Smooth muscle cell (in vitro differentiated cells): Measurements from ENCODE around the gene POLA1. TPM values are rescaled to one million over a fixed set of nuclear protein-coding genes. Genes with fewer than 3 reads are reported as not detected.
A peak's percentile ranks its signal among the peaks of the same experiment; 100 is the strongest.

Experiments used
- DNase-seq: peaks from one replicate; lab custom pipeline; 2025; ENCODE audit not compliant: unreplicated experiment; lab: John Stamatoyannopoulos, UW
- H2AFZ ChIP-seq: fragments of 200-600 bp; sonication (generic); 2 replicates; pipeline ENCODE4 v1.6.0; 2016; ENCODE audit warnings: antibody characterized with exemption, low read depth, mild to moderate bottlenecking
- H3F3A ChIP-seq: fragments of 200-600 bp; sonication (generic); 2 replicates; pipeline ENCODE4 v1.6.0; 2017; ENCODE audit warnings: antibody characterized with exemption, low read depth
- H3K27ac ChIP-seq: fragments of 200-600 bp; sonication (generic); 2 replicates; pipeline ENCODE4 v1.5.1; 2016; ENCODE audit warnings: low read depth, mild to moderate bottlenecking
- H3K27me3 ChIP-seq: fragments of 200-600 bp; sonication (generic); 2 replicates; pipeline ENCODE4 v1.6.1; 2016; ENCODE audit warnings: low read depth, mild to moderate bottlenecking
- H3K36me3 ChIP-seq: fragments of 200-600 bp; sonication (generic); 2 replicates; pipeline ENCODE4 v1.5.1; 2016; ENCODE audit warnings: low read depth
- H3K4me1 ChIP-seq: fragments of 200-600 bp; sonication (generic); 2 replicates; pipeline ENCODE4 v1.5.1; 2016; ENCODE audit warnings: low read depth
- H3K4me2 ChIP-seq: fragments of 200-600 bp; sonication (generic); 2 replicates; pipeline ENCODE4 v1.6.0; 2016; ENCODE audit warnings: mild to moderate bottlenecking
- H3K4me3 ChIP-seq: fragments of 200-600 bp; sonication (generic); 2 replicates; pipeline ENCODE4 v1.5.1; 2016; ENCODE audit warnings: mild to moderate bottlenecking
- H3K79me2 ChIP-seq: fragments of 200-600 bp; sonication (generic); 2 replicates; pipeline ENCODE4 v1.6.0; 2016; ENCODE audit warnings: low read depth, mild to moderate bottlenecking
- H3K9ac ChIP-seq: fragments of 200-600 bp; sonication (generic); 2 replicates; pipeline ENCODE4 v1.6.0; 2016; ENCODE audit warnings: low read depth
- H3K9me3 ChIP-seq: fragments of 200-600 bp; sonication (generic); replicated peaks from 2 replicates; pipeline ENCODE4 v1.5.1; 2016; ENCODE audit warnings: low read depth
- H4K20me1 ChIP-seq: fragments of 200-600 bp; sonication (generic); 2 replicates; pipeline ENCODE4 v1.6.0; 2016; ENCODE audit warnings: low read depth
- CTCF ChIP-seq: fragments of 200-600 bp; sonication (generic); IDR thresholded peaks from 2 replicates; pipeline ENCODE4 v1.5.1; 2017; ENCODE audit warnings: borderline replicate concordance, mild to moderate bottlenecking, antibody characterized with exemption; ENCODE audit not compliant: insufficient read depth, poor library complexity, severe bottlenecking
- WGBS: methylation state at CpG from one replicate; pipeline ENCODE4 v1.1.7; 2016; ENCODE audit warnings: low lambda C conversion rate; 5-methylcytosine and 5-hydroxymethylcytosine counted together
- polyA plus RNA-seq: library from polyadenylated mRNA; unstranded; fragments of >200 nt; fragmentation: Nextera tagmentation; extraction: Ambion mirVana; gene quantifications from 2 replicates; pipeline ENCODE4 v1.2.1, GENCODE V29; 2016
- total RNA-seq: library from RNA; depleted of rRNA; stranded (reverse); fragments of >200 nt; gene quantifications from 2 replicates; pipeline ENCODE4 v1.2.3, GENCODE V29; 2014

The POLA1 gene
- total and polyA plus RNA-seq, 2 experiments from 2014 or later, result 5.4 to 11.7 TPM

GRCh38 chrX:25026576-25026975 lies 332.9 kb downstream of the POLA1 start:
- H3K9ac ChIP-seq, result no peak overlapping the region
- H3F3A ChIP-seq, result no peaks in the 10 kb centered on the region
- WGBS, result 66% methylated on average over 6 of the region's 6 CpGs
- H3K27me3 ChIP-seq, result peaks cover 54% of the 10 kb centered on the region
- no peak overlapping the region for H3K4me3 ChIP-seq
- no peak for TF ChIP-seq CTCF
- H3K4me2 ChIP-seq, result no peak overlapping the region
- no peaks in the 10 kb centered on the region for H3K36me3 ChIP-seq
- no peaks in the 10 kb centered on the region for H3K9me3 ChIP-seq
- H3K79me2 ChIP-seq, result no peaks in the 10 kb centered on the region
- H3K27ac ChIP-seq, result no peak overlapping the region
- DNase-seq, result no peak
- H3K4me1 ChIP-seq, result peaks cover 4% of the 10 kb centered on the region
- H4K20me1 ChIP-seq, result no peaks in the 10 kb centered on the region
- H2AFZ ChIP-seq, result no peak overlapping the region

- TF ChIP-seq CTCF, result no peak
Measured at GRCh38 chrX:25028726-25029125, 335.0 kb downstream of the POLA1 start.

GRCh38 chrX:25029288-25029825 lies 335.6 kb downstream of the POLA1 start:
- H2AFZ ChIP-seq, result no peak overlapping the region
- H3K27me3 ChIP-seq, result peaks cover 26% of the 10 kb centered on the region
- H3K4me2 ChIP-seq, result no peak overlapping the region
- DNase-seq, result no peak
- no peaks in the 10 kb centered on the region for H3K9me3 ChIP-seq
- H3K4me1 ChIP-seq, result no peaks in the 10 kb centered on the region
- no peaks in the 10 kb centered on the region for H3K36me3 ChIP-seq
- H3F3A ChIP-seq, result no peaks in the 10 kb centered on the region
- 87% methylated on average over 16 of the region's 16 CpGs for WGBS
- no peaks in the 10 kb centered on the region for H3K79me2 ChIP-seq
- no peak for TF ChIP-seq CTCF
- H3K9ac ChIP-seq, result no peak overlapping the region
- H3K4me3 ChIP-seq, result no peak overlapping the region
- no peak overlapping the region for H3K27ac ChIP-seq
- H4K20me1 ChIP-seq, result no peaks in the 10 kb centered on the region

More at GRCh38 chrX:25028726-25029125, 335.0 kb downstream of the POLA1 start:
- no peak overlapping the region for H3K27ac ChIP-seq
- H3K4me3 ChIP-seq, result no peak overlapping the region
- H3F3A ChIP-seq, result no peaks in the 10 kb centered on the region
- H2AFZ ChIP-seq, result no peak overlapping the region
- H3K9ac ChIP-seq, result no peak overlapping the region
- no peaks in the 10 kb centered on the region for H3K36me3 ChIP-seq
- no peaks in the 10 kb centered on the region for H3K9me3 ChIP-seq
- no peaks in the 10 kb centered on the region for H3K79me2 ChIP-seq
- peaks cover 32% of the 10 kb centered on the region for H3K27me3 ChIP-seq
- H4K20me1 ChIP-seq, result no peaks in the 10 kb centered on the region
- no peaks in the 10 kb centered on the region for H3K4me1 ChIP-seq
- 73% methylated on average over 7 of the region's 7 CpGs for WGBS
- H3K4me2 ChIP-seq, result no peak overlapping the region
- no peak for DNase-seq

- H3K27ac ChIP-seq, result no peak overlapping the region
- no peaks in the 10 kb centered on the region for H3K79me2 ChIP-seq
Measured at GRCh38 chrX:25034889-25035288, 341.2 kb downstream of the POLA1 start.

More at GRCh38 chrX:25034889-25035288, 341.2 kb downstream of the POLA1 start:
- WGBS, result 60% methylated on average over 3 of the region's 3 CpGs
- Histone ChIP-seq H3K27me3 (no peaks in the 10 kb centered on the region), H3K36me3 (no peaks in the 10 kb centered on the region), H2AFZ (no peak overlapping the region), H3K9me3 (no peaks in the 10 kb centered on the region), H3F3A (no peaks in the 10 kb centered on the region), H3K4me3 (no peak overlapping the region), H3K4me1 (no peaks in the 10 kb centered on the region), H3K9ac (no peak overlapping the region), H3K4me2 (no peak overlapping the region), H4K20me1 (no peaks in the 10 kb centered on the region)
- no peak for DNase-seq
- peak; percentile 23 for TF ChIP-seq CTCF
